Glomerular endothelial cell (primary cell): ENCODE results near the gene DHRS11. TPM values are rescaled to one million over a fixed set of nuclear protein-coding genes. Genes with fewer than 3 reads are reported as not detected.

Experiments used
- DNase-seq: peaks from one replicate; pipeline ENCODE4 v3.0.0-alpha.2; 2011; ENCODE audit warnings: low read depth, low spot score; ENCODE audit errors: extremely low read depth
- total RNA-seq: library from RNA; depleted of rRNA; stranded (reverse); fragments of >200 nt; gene quantifications from 2 replicates; pipeline ENCODE4 v1.2.3, GENCODE V29; 2015

DHRS11 gene
- total RNA-seq, 1 donor from 2014 or later, result 4.3 TPM

- DNase-seq, result no peak
Observed at GRCh38 chr17:36647636-36648035, 56.0 kb downstream of the DHRS11 start.

- DNase-seq, result no peak
Observed at GRCh38 chr17:36650096-36650775, 58.6 kb downstream of the DHRS11 start.

Other genes with a start within 250 kb of the DHRS11 start
- not detected in 2 replicates for gene TBC1D3H, start 203.4 kb upstream of the DHRS11 start, total RNA-seq
- gene ZNHIT3, start 105.2 kb upstream of the DHRS11 start, total RNA-seq, result 30.8 and 34.0 TPM in 2 replicates
- 35.2 and 62.3 TPM in 2 replicates for gene MYO19, start 57.0 kb upstream of the DHRS11 start, total RNA-seq
- gene PIGW, start 56.9 kb upstream of the DHRS11 start, total RNA-seq, result 8.6 and 9.5 TPM in 2 replicates
- gene GGNBP2, start 47.0 kb upstream of the DHRS11 start, total RNA-seq, result 45.5 and 51.0 TPM in 2 replicates
- gene MRM1, start 9.7 kb downstream of the DHRS11 start, total RNA-seq, result 3.5 and 7.8 TPM in 2 replicates